GM18909 (cell line): ENCODE measurements around the gene B4GALNT1.
"Not testable (repeated sequence)": the region's sequence is repeated elsewhere in the genome, so short reads cannot be mapped to it uniquely, and the experiment has no call there.

Experiments
- ATAC-seq: cut with Tn5 transposase; IDR thresholded peaks from one replicate; pipeline ENCODE4 v1.9.1; 2021; ENCODE audit warnings: mild to moderate bottlenecking; ENCODE audit not compliant: unreplicated experiment, poor library complexity

Gene B4GALNT1

DNA sequence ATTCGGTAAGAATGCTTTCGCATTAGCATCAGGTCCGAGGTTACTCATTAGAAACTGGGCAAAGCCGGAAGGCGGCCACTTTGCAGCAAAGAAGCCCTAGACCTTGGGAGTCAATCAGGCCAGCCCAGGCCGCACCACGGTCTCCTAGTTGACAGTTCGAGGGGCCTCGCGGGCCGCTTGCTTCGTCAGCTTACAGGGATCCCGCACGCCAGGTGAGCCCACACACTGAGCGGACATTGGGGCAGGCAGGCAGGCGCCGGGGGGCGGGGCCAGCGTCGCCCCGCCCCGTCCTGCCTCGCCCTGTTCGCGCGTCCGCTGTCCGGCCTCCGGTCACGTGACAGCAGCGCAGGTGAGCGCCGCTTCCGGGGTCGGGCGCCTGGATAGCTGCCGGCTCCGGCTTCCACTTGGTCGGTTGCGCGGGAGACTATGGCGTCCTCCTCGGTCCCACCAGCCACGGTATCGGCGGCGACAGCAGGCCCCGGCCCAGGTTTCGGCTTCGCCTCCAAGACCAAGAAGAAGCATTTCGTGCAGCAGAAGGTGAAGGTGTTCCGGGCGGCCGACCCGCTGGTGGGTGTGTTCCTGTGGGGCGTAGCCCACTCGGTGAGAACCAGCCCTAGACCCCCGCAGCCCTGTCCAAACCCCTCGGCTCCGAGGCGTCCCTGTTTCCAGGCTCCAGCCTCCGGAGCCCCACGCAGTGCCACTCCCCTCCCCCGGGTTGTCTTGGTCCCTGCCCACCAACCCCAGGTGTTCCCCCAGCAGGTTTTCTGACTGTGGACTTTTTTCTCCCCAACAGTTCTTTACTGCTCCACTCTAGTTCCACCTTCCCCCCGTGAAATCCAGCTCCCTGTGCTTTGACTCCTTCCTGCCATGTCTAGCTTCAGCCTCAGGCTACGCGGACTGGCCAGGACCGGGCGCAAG, 41.9 kb downstream of the B4GALNT1 start, which contains the start of gene PIP4K2C:
TSS of gene PIP4K2C (plus strand) at position 329 of the 918 bp plus-strand sequence. CDS start at position 427, 98 bp downstream.
- ATAC-seq = peak; percentile 92

DNA sequence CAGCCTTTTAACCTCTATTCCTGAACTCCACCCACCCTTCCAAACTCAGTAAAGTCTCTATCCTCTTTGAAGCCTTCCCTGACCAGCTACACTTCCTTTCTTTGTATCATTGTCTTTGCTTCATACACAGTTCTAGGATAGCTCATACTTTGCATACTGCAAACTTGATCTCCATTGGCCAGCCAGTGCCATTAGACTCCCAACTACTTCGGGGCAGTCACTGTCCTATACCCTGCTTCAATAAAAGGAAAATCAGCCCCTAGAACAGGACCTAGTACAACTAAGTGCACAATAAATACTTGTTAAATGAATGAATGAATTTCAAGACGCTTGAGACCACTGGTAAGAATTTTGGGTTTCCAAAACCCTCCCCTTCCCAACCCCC, 42.5 kb downstream of the B4GALNT1 start:
- no peak for ATAC-seq

DNA sequence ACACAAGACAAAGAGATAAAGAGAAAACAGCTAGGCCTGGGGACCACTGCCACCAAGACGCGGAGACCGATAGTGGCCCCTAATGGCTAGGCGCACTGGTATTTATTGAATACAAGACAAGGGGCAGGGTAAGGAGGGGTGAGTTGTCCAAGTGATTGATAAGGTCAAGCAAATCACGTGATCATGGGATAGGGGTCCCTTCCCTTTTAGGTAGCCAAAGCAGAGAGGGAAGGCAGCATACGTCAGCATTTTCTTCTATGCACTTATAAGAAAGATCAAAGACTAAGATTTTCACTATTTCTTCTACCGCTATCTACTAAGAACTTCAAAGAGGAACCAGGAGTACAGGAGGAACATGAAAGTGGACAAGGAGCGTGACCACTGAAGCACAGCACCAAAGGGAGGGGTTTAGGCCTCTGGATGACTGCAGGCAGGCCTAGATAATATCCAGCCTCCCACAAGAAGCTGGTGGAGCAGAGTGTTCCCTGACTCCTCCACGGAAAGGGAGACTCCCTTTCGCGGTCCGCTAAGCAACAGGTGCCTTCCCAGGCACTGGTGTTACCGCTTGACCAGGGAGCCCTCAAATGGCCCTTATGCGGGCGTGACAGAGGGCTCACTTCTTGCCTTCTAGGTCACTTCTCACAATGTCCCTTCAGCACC, 43.9 kb downstream of the B4GALNT1 start:
- ATAC-seq = not testable (repeated sequence)

DNA sequence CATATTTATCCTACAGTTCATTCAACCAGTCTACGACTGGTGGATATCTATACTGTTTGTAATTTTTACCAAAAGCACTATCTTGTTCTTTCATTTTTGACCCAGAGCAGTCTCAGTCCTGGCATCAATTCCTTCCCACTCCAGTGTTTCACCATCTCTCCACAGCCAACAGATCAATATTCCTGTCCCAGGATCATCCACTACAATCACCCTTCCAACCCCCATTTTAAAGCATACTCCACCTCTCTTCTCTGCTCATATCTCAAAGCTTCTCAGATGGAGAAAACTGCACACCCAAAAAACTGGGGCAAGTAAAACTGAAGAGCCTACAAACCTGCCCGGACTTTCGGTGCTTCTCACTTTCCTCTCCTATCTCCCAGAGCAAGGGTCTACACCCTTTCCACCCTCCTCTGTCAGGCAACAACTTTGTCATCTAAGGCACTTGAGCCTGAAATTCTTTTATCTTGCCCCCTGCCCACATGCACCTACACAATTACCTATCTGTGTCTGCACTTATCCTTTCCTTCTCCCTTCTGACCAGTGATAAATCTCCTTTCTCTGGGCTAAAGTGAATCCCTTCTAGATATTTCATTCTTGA, 46.1 kb downstream of the B4GALNT1 start:
- ATAC-seq = no peak

DNA sequence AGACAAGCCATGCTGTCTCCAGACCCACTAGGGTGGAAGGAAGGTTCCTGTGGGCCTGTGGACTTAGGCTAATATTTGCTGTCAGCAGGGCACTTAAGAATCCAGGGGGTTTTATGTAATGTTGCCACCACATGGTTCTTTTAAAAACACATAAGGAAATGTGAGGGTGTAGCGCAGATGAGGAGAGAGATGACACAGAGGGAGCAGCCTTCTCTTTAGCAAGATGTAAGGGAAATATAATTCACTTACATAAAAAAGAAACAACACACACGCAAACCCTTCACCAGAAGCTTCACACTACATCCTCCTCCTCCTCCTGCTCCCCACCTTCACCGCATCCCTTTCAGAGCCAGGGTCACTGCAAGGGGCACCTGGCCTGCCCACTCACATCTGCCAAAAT, 46.9 kb downstream of the B4GALNT1 start:
- ATAC-seq = no peak

DNA sequence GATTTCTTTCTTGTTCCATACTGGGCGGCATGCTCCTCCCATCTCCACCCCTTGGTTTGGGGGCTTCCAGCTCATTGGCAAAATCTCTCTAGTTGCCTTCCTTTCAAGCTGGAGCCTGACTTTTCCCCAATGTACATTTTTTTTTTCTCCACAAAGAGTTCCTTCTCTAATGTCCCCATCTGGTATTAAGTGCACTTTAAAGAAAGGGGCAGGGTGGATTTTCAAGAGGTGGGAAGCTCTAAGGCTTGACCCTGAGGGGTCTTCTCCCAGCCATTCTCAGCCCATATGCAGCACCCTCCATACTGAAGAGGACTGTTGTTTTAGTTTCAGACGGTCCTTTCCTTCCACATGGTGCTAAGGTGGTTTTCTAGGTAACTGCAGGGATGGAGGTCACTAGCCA, 47.8 kb downstream of the B4GALNT1 start:
- ATAC-seq = no peak

DNA sequence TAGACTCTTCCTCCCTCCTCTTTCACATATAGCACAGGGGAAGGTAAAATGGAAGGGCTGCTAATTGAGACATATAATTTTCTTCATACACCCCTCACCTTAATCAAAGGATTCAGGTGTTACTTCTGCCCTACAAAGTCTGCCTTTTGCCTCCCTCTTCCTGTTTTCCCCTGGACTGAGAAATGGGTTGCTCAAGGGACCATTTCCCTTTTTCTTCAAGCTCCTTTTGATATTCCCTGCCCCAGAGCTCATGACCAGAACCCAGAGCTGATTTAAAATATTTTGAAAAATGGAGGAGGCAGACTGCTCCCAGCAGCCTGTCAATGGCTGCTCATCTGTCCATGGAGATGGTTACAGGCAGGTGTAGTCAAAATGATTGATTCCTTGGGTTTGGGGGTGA, 48.3 kb downstream of the B4GALNT1 start:
- ATAC-seq = no peak

DNA sequence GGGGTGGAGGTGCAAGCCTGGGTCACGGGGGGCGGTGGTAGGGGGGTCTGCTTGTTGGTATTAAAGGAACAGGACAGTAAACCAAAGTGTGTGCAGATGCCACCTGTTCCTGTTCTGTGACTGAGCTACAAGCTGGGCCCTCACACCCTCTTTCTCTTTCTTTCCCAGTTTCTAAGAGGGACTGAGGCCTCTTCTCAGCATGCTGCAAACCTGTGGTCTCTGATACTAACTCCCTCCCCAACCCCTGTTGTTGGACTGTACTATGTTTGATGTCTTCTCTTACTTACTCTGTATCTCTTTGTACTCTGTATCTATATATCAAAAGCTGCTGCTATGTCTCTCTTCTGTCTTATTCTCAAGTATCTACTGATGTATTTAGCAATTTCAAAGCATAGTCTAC, 49.0 kb downstream of the B4GALNT1 start:
- no peak for ATAC-seq

DNA sequence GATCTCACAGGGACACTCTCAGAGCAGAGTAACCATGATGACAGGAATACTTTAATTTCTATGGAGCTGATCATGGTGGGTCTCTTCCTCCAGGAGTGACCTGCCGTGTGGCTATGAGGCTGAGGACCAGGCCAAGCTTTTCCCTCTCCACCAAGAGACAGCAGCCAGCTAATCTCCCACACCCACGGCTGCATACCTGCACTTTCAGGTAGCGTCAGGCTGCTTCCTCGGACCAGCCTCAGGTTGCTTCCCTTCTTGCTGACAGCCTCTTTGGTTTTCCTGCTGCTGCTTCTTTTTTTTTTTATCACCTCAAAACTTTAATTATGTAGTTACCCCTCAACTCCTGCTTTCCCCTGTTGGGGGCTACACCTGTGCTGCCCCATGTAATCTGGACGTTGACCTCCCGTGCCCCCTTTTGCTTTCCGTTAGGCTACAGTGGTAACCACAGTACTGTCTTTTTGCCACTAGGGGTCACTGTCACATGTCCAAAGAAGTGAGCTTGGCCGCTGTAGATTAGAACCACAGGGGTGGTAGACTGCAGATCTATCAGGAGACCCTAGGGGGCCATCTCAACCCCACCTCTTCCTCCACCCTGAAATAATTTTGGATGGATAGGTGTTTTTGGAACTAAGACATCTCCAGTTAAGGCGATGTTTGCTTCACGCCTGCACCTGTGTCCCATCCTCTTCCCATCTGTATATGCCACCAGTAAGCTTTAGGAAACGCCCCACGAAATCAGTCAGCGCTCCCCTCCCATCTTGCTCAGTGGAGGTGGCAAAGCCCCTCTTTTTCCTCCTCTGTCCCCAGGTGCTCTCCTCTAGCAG, 49.8 kb downstream of the B4GALNT1 start:
- ATAC-seq = peak; percentile 97

DNA sequence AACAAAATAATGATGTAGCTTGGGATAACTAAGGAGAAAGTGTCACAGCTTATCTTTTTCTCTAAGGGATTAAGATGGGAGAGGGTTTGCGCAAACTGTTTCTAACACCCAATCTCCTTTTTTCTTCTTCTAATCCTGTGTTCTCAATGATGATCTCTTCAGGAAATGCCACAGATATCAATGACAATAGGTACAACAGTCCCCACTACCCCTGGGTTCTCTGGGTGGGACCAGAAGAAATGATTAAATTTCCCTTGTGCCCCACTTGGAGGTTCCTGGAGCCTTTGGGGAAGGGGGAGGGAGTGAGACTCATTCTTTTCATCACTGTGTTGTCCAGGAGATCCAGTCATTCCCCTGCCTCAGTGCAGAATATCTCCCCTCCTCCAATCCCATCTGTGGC, 50.6 kb downstream of the B4GALNT1 start:
- ATAC-seq = no peak

DNA sequence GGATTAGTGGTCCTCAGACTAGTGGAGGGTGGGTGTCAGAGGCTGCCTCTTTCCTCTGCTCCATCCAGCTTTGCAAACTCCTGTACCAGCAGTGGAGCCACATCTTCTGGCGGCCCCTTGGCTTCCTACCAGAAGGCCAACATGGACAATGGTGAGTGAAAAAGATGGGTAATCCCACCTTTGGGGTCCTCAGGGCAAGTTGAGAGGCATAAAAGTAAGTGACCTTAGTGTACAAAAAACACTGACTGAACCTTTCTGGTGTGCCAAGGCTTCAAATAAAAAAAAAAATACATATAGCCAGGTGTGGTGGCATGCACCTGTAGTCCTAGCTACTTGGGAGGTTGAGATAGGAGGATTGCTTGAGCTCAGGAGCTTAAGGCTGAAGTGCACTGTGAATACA, 51.2 kb downstream of the B4GALNT1 start:
- ATAC-seq = no peak

DNA sequence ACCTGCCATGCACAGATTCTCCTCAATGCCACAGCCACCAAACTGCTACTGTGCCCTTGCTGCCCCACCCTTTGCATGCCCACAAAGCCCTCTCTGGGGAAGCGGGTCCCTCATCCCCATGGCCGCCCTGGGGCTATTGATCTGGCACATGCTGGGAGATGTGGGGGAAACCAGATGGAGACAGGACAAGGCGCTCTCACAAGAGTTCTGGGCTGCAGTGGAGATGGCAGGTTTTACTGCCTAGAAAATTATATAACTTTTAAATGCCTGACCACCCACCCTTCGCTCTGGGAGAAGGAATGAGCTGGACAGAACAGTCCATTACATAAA, 52.6 kb downstream of the B4GALNT1 start:
- ATAC-seq = no peak

DNA sequence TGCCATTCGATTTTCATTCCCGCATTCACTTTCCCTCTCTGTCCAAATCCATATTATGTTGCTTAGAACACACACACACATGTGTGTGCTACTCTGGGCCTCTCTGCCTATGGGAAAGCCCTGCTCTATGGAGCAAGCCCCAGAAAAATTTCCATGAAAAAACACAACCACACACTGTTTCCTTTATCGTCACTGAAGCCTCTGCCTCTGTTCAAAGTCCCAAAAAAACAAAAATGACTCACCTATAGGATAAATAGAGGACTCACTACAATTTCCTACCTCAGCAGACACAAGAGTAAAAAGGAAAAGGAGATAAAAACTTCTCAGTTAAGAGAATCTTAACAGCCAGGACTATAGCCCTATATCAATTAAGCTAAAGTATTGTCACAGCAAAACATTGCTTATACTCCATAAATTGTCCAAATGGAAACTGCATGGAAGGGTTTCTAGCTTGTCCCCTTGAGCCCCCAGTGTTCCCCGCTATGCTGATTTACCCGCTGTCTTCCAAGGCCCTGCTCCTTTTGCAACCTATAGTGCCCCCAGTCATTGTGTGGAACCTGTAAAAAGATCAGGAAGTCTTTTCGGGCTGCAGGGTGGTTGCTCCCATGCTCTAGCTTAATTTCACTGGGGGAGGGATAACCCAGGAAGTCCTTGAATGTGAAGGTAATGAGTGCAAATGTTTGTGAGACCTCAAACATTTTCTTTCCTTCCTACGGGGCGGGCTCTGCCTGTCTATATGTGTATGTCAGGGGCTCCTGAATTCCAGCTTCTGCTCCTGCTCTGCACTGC, 53.1 kb downstream of the B4GALNT1 start:
- no peak for ATAC-seq

DNA sequence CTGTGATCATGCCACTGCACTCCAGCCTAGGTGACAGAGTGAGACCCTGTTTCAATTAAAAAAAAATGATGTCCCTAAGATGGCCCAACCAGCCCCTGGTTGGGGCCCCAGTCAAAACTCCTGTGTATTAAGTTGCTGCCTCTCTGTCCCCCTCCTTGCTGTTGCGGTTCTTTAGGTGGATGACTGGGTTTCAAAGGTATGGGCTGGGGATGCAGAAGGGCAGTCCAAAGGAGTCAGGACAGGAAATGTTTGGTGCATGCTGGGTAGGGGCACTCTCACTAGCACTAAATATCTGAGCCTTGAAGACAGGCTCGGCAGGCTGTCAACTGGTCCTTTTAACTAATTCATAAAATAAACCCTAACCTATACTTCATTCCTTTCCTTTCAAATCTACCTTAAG, 54.0 kb downstream of the B4GALNT1 start:
- no peak for ATAC-seq

DNA sequence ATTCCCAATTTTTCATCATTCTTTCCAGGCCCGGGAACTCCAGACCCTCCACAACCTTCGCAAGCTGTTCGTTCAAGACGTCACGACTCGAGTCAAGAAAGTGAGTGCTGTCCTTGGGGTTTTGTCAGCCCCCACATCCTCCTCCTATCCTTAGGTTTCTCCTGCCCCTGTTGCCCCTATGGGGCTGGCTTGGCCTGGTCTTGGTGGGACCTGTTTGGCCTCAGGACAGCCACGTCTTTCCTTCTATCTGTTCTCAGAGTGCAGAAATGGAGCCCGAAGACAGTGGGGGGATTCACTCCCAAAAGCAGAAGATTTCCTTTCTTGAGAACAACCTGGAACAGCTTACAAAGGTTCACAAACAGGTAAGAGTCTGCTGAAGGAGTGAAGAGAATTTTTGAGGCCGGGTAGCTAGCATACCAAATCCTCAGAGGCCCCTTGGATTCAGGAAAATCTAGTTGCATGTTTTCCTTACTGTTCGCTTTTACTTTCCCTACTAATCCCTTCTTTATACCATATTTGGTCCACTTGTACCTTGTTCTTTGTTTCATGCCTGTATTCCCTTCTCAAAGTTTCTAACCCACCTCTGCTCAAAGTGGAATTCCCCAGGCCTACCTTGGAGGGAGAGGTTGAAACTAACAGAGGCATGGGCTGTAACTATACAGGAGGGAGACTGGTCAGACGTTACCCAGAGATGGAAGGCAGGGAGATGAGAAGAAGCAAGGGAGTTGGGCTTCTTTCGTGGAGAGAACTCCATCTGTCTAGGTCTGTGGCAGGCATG, 54.8 kb downstream of the B4GALNT1 start:
- no peak for ATAC-seq

DNA sequence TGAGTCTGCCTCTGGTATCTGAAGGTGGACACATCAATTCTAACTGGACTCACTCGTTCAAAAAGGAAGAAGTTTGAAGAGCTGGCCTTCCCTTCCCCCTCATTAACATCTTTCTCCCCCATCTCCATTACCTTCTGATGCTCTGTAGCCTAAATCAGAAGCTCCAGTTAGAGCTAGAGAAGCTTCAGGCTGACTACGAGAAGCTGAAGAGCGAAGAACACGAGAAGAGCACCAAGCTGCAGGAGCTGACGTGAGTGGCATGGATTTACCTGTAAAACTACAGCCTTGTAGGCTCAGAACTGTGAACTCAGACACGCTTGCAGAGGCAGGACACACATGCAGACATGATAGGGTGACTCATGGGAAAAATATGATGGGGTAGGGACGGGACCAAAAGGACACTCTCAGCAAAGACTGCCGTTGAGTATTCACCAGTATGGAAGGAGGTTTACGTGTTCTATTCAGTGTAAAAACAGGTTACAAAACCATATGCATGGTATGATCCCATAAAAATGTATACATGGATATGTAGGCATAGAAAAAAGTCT, 56.3 kb downstream of the B4GALNT1 start:
- no peak for ATAC-seq
